ENCODE measurements around the gene UBE4B.

UBE4B gene

GRCh38 chr1:10033359-10033845 lies 644 bp downstream of the UBE4B start:
- no peak for DNase-seq (ENCODE audit: low read depth in 2 of 2)

GRCh38 chr1:10042746-10043145 lies 10.0 kb downstream of the UBE4B start:
- DNase-seq (ENCODE audit: low read depth in 2 of 2), result no peak

- no peak for DNase-seq (ENCODE audit: low read depth in 2 of 2)
These were observed 13.0 kb downstream of the UBE4B start for GRCh38 chr1:10045480-10046355.

- DNase-seq (ENCODE audit: low read depth in 2 of 2), result no peak
These were observed 13.8 kb downstream of the UBE4B start for GRCh38 chr1:10046356-10047085.

- DNase-seq (ENCODE audit: low read depth in 2 of 2), result no peak
These were observed 15.8 kb downstream of the UBE4B start for GRCh38 chr1:10048601-10049000.

GRCh38 chr1:10050611-10051010 lies 17.9 kb downstream of the UBE4B start:
- no peak for DNase-seq (ENCODE audit: low read depth in 2 of 2)

- DNase-seq (ENCODE audit: low read depth in 2 of 2), result no peak
These were observed 18.9 kb downstream of the UBE4B start for GRCh38 chr1:10051656-10052055.

- DNase-seq (ENCODE audit: low read depth in 2 of 2), result no peak
These were observed 19.6 kb downstream of the UBE4B start for GRCh38 chr1:10052347-10052746.

- no peak for DNase-seq (ENCODE audit: low read depth in 2 of 2)
These were observed 21.7 kb downstream of the UBE4B start for GRCh38 chr1:10054465-10054864.

GRCh38 chr1:10056599-10056987 lies 23.8 kb downstream of the UBE4B start:
- no peak for DNase-seq (ENCODE audit: low read depth in 2 of 2)

- DNase-seq (ENCODE audit: low read depth in 2 of 2), result no peak
These were observed 24.6 kb downstream of the UBE4B start for GRCh38 chr1:10057343-10057742.

- no peak for DNase-seq (ENCODE audit: low read depth in 2 of 2)
These were observed 25.0 kb downstream of the UBE4B start for GRCh38 chr1:10057796-10058195.

GRCh38 chr1:10059342-10059718 lies 26.6 kb downstream of the UBE4B start:
- DNase-seq (ENCODE audit: low read depth in 2 of 2), result no peak

- DNase-seq (ENCODE audit: low read depth in 2 of 2), result no peak
These were observed 27.7 kb downstream of the UBE4B start for GRCh38 chr1:10060311-10061100.

- DNase-seq (ENCODE audit: low read depth in 2 of 2), result no peak
These were observed 28.5 kb downstream of the UBE4B start for GRCh38 chr1:10061276-10061675.

GRCh38 chr1:10063878-10064277 lies 31.1 kb downstream of the UBE4B start:
- no peak for DNase-seq (ENCODE audit: low read depth in 2 of 2)

GRCh38 chr1:10064416-10065343 lies 31.9 kb downstream of the UBE4B start:
- no peak for DNase-seq (ENCODE audit: low read depth in 2 of 2)

GRCh38 chr1:10065344-10065685 lies 32.6 kb downstream of the UBE4B start:
- DNase-seq (ENCODE audit: low read depth in 2 of 2), result no peak

GRCh38 chr1:10065760-10066159 lies 33.0 kb downstream of the UBE4B start:
- DNase-seq (ENCODE audit: low read depth in 2 of 2), result no peak

- DNase-seq (ENCODE audit: low read depth in 2 of 2), result no peak
These were observed 36.0 kb downstream of the UBE4B start for GRCh38 chr1:10068605-10069294.

- no peak for DNase-seq (ENCODE audit: low read depth in 2 of 2)
These were observed 37.4 kb downstream of the UBE4B start for GRCh38 chr1:10070206-10070605.
